K562 (cell line): ENCODE data around the gene MCCC2. TPM values are rescaled to one million over a fixed set of nuclear protein-coding genes. Genes with fewer than 3 reads are reported as not detected.
"Not testable (repeated sequence)": the region's sequence is repeated elsewhere in the genome, so short reads cannot be mapped to it uniquely, and the experiment has no call there.

Experiments used
- ATAC-seq: fragments of 200-7000 bp; cut with Tn5 transposase; 3 replicates; pipeline ENCODE4 v1.9.1; 2020; ENCODE audit warnings: moderate library complexity
- BruUV-seq: library from RNA; stranded (reverse); fragments of 400-500 nt; replicated peaks from 2 replicates; lab custom pipeline; 2021; lab: Mats Ljungman, UMichigan
- CTCF ChIA-PET: fragments of 300-600 bp; formaldehyde crosslinking; extraction: SDS; loops from one replicate; lab custom pipeline; 2021; ENCODE audit warnings: low intra/inter-chr PET ratio; lab: Yijun Ruan, JAX
- POLR2A ChIA-PET: fragments of 300-600, 350-650 bp; sonication (Branson Sonifier 250); formaldehyde crosslinking; extraction: SDS; loops from one replicate; lab custom pipeline; 2021; ENCODE audit warnings: antibody characterized with exemption, inconsistent platforms; lab: Yijun Ruan, JAX
- DNase-seq, 4 experiments: peaks; one replicate each; pipeline versions ENCODE4 v3.0.0 to v3.0.0-alpha.2; 2011 to 2018; ENCODE audit warnings: low spot score in 3 of 4, mixed read lengths in 3 of 4; ENCODE audit errors: extremely low read depth in 1 of 4
- FAIRE-seq: peaks from 2 replicates; lab custom pipeline; 2011; peaks lifted over from hg19 to GRCh38; lab: Jason Lieb, UNC
- H2AFZ ChIP-seq: 2 replicates; pipeline ENCODE4 v1.6.0; 2011; ENCODE audit warnings: low read depth, low read length, control low read depth, inconsistent platforms
- H3K27ac ChIP-seq: fragments of 200-600 bp; 3 replicates; pipeline ENCODE4 v1.8.0; 2011; ENCODE audit warnings: low read depth, mild to moderate bottlenecking, control low read depth, inconsistent platforms, low read length, moderate library complexity, mixed read lengths; ENCODE audit errors: extremely low read depth
- H3K27me3 ChIP-seq, 2 experiments: fragments of 300-600 bp in 1 of 2; 2 replicates in 1 of 2; 3 replicates in 1 of 2; pipeline versions ENCODE4 v1.6.0 to v1.8.0; 2011; ENCODE audit warnings: inconsistent platforms in 2 of 2, low read length in 2 of 2, mild to moderate bottlenecking in 1 of 2, mixed read lengths in 1 of 2, moderate library complexity in 1 of 2; ENCODE audit not compliant: control insufficient read depth in 2 of 2, insufficient read depth in 2 of 2
- H3K36me3 ChIP-seq: fragments of 300-600 bp; 3 replicates; pipeline ENCODE4 v1.8.0; 2011; ENCODE audit warnings: mild to moderate bottlenecking, low read length, inconsistent platforms; ENCODE audit not compliant: control insufficient read depth, insufficient read depth
- H3K4me1 ChIP-seq, 2 experiments: fragments of 200-600 bp in 1 of 2; replicated peaks in 1 of 2; 2 replicates in 1 of 2; 3 replicates in 1 of 2; pipeline versions ENCODE4 v1.5.1 to v1.8.0; 2011; ENCODE audit warnings: inconsistent platforms in 2 of 2, low read length in 2 of 2, mild to moderate bottlenecking in 1 of 2, mixed read lengths in 1 of 2, moderate library complexity in 1 of 2; ENCODE audit not compliant: control insufficient read depth in 2 of 2, insufficient read depth in 2 of 2
- H3K4me2 ChIP-seq: 2 replicates; pipeline ENCODE4 v1.6.1; 2011; ENCODE audit warnings: low read length, control low read depth, inconsistent platforms, mixed read lengths; ENCODE audit not compliant: insufficient read depth
- H3K4me3 ChIP-seq: fragments of 200-600 bp; sonication (generic), shearing (Covaris generic); 2 replicates; pipeline ENCODE4 v1.5.1; 2016; ENCODE audit warnings: control low read depth, inconsistent platforms
- H3K79me2 ChIP-seq: fragments of 200-600 bp; 3 replicates; pipeline ENCODE4 v1.8.0; 2011; ENCODE audit warnings: low read length, inconsistent platforms; ENCODE audit not compliant: control insufficient read depth, insufficient read depth
- H3K9ac ChIP-seq, 2 experiments: 2 replicates each; pipeline versions ENCODE4 v1.6.0 to v1.6.1; 2011; ENCODE audit warnings: low read depth in 2 of 2, low read length in 2 of 2, control low read depth in 1 of 2, inconsistent platforms in 1 of 2, mild to moderate bottlenecking in 1 of 2, mixed read lengths in 1 of 2; ENCODE audit not compliant: insufficient read depth in 1 of 2
- H3K9me1 ChIP-seq: one replicate; pipeline ENCODE4 v1.6.0; 2011; ENCODE audit warnings: inconsistent platforms, mild to moderate bottlenecking, low read length, moderate library complexity; ENCODE audit not compliant: control insufficient read depth, insufficient read depth
- H3K9me3 ChIP-seq: replicated peaks from 2 replicates; pipeline ENCODE4 v1.5.1; 2011; ENCODE audit warnings: low read depth, low read length, inconsistent platforms; ENCODE audit not compliant: control insufficient read depth, insufficient read depth
- H4K20me1 ChIP-seq: replicated peaks from 2 replicates; pipeline ENCODE4 v1.6.1; 2011; ENCODE audit warnings: low read length, inconsistent platforms, mixed read lengths; ENCODE audit not compliant: control insufficient read depth, insufficient read depth
- NFIX ChIP-seq: fragments of 250-450 bp; sonication (Bioruptor Pico); IDR thresholded peaks from 2 replicates; pipeline ENCODE4 v1.4.0; 2020; ENCODE audit warnings: low read depth, mild to moderate bottlenecking, moderate library complexity
- WGBS: fragments of 100-300 bp; shearing (Covaris generic); methylation state at CpG from one replicate; pipeline ENCODE4 v1.1.6; 2016; ENCODE audit warnings: low coverage, mixed read lengths; ENCODE audit not compliant: insufficient coverage; ENCODE audit errors: missing lambda C conversion rate; 5-methylcytosine and 5-hydroxymethylcytosine counted together
- in situ Hi-C: fragments of 300-500 bp; cut with MboI; formaldehyde crosslinking; loops from 4 replicates; pipeline ENCODE4 v1.15.0; 2018; ENCODE audit warnings: inconsistent platforms, mixed read lengths
- intact Hi-C: fragments of 100-400 bp; cut with micrococcal nuclease; formaldehyde crosslinking; loops from 2 replicates; pipeline ENCODE4 v1.14.2; 2022
- polyA plus RNA-seq, 8 experiments: library from polyadenylated mRNA; depleted of rRNA in 4 of 8; stranded (reverse) in 5 of 8; unstranded in 3 of 8; fragments of >200 nt; fragmentation: Nextera tagmentation in 2 of 8; fragmentation: Illumina TruSeq in 1 of 8; extraction: Ambion mirVana in 2 of 8; extraction: Trizol in 1 of 8; gene quantifications; 2 replicates each; pipeline versions ENCODE4 v1.2.1 to v1.2.3, GENCODE V29; 2011 to 2014; ENCODE audit warnings: inconsistent platforms in 1 of 8, missing spikeins in 1 of 8
- total RNA-seq, 7 experiments: library from RNA; depleted of rRNA in 6 of 7; stranded (reverse); fragments of >200 nt in 6 of 7; fragmentation: Illumina TruSeq in 2 of 7; extraction: Trizol in 2 of 7; gene quantifications; 2 replicates each; pipeline versions ENCODE4 v1.2.1 to v1.2.3, GENCODE V29; 2011 to 2021; ENCODE audit warnings: low replicate concordance in 1 of 7
- TF ChIP-seq, protein P1 (sequence below): fragments of 150-350 bp; IDR thresholded peaks from 2 replicates; pipeline ENCODE4 v1.6.1; 2014; ENCODE audit warnings: low read depth, mild to moderate bottlenecking, low read length, borderline replicate concordance

Gene MCCC2
- total and polyA plus RNA-seq, 9 of the 15 experiments (the other 6 are each of a cell fraction or from before 2014, with no cell fraction given): 17.1 to 77.9 (median 52.5) TPM

DNA sequence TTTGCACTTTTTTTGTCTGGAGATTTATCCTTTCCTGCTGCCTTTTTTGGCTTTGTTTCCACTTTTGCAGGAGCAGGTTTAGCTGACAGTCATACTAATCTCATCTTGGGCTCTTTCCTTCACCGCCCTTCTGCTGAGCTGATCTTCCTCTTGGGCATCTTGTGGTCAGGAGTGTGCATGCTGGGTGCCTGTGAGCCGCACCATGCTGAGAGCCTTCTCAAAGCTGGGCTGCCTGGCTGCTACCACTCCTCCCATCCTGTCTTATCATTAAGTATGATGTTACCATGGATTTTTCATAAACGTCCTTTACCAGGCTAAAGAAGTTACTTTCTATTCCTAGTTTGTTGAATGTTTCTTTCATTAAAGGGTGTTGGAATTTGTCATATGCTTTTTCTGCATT, 49.5 kb upstream of the MCCC2 start (continued):
- TF ChIP-seq, protein P1, sequence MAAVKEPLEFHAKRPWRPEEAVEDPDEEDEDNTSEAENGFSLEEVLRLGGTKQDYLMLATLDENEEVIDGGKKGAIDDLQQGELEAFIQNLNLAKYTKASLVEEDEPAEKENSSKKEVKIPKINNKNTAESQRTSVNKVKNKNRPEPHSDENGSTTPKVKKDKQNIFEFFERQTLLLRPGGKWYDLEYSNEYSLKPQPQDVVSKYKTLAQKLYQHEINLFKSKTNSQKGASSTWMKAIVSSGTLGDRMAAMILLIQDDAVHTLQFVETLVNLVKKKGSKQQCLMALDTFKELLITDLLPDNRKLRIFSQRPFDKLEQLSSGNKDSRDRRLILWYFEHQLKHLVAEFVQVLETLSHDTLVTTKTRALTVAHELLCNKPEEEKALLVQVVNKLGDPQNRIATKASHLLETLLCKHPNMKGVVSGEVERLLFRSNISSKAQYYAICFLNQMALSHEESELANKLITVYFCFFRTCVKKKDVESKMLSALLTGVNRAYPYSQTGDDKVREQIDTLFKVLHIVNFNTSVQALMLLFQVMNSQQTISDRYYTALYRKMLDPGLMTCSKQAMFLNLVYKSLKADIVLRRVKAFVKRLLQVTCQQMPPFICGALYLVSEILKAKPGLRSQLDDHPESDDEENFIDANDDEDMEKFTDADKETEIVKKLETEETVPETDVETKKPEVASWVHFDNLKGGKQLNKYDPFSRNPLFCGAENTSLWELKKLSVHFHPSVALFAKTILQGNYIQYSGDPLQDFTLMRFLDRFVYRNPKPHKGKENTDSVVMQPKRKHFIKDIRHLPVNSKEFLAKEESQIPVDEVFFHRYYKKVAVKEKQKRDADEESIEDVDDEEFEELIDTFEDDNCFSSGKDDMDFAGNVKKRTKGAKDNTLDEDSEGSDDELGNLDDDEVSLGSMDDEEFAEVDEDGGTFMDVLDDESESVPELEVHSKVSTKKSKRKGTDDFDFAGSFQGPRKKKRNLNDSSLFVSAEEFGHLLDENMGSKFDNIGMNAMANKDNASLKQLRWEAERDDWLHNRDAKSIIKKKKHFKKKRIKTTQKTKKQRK: no peak
- no peak for TF ChIP-seq NFIX (CRISPR knock-in tag)

DNA sequence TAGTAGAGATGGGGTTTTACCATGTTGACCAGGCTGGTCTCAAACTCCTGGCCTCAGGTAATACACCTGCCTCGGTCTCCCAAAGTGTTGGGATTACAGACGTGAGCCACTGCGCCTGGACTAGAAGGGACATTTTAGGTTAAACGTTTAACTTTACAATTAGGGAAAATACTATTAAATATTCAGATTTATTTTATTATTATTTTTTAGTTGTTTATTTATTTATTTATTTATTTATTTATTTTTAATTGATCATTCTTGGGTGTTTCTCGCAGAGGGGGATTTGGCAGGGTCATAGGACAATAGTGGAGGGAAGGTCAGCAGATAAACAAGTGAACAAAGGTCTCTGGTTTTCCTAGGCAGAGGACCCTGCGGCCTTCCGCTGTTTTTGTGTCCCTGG, 36.3 kb upstream of the MCCC2 start:
- 96% methylated on average over 6 of the region's 7 CpGs for WGBS
- in situ Hi-C loops, H4K20me1 ChIP-seq, H3K9me3 ChIP-seq, H3K27ac ChIP-seq, H3K4me3 ChIP-seq, H3K9ac ChIP-seq, intact Hi-C loops, FAIRE-seq, H2AFZ ChIP-seq, ATAC-seq, H3K4me1 ChIP-seq, POLR2A ChIA-PET, H3K9me1 ChIP-seq, H3K4me2 ChIP-seq, H3K79me2 ChIP-seq, H3K27me3 ChIP-seq, DNase-seq, BruUV-seq, CTCF ChIA-PET: not testable (repeated sequence)
- peaks cover 73% of the 10 kb centered on the region for H3K36me3 ChIP-seq

DNA sequence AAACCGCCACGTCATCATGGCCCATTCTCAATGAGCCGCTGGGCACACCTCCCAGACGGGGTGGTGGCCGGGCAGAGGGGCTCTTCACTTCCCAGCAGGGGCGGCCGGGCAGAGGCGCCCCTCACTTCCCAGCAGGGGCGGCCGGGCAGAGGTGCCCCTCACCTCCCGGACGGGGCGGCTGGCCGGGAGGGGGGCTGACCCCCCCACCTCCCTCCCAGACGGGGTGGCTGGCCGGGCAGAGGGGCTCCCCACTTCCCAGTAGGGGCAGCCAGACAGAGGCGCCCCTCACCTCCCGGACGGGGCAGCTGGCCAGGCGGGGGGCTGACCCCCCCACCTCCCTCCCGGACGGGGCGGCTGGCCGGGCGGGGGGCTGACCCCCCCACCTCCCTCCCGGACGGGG, 35.6 kb upstream of the MCCC2 start:
- H3K27me3 ChIP-seq, BruUV-seq, H3K9ac ChIP-seq, POLR2A ChIA-PET, DNase-seq, in situ Hi-C loops, H3K4me2 ChIP-seq, H3K27ac ChIP-seq, H4K20me1 ChIP-seq, H3K9me1 ChIP-seq, H3K9me3 ChIP-seq, H2AFZ ChIP-seq, intact Hi-C loops, H3K4me1 ChIP-seq, FAIRE-seq, H3K4me3 ChIP-seq, CTCF ChIA-PET, H3K79me2 ChIP-seq, ATAC-seq: not testable (repeated sequence)
- 96% methylated on average over 8 of the region's 27 CpGs for WGBS
- peaks cover 72% of the 10 kb centered on the region for H3K36me3 ChIP-seq
